ENCODE data around the gene PPAN.

DNA sequence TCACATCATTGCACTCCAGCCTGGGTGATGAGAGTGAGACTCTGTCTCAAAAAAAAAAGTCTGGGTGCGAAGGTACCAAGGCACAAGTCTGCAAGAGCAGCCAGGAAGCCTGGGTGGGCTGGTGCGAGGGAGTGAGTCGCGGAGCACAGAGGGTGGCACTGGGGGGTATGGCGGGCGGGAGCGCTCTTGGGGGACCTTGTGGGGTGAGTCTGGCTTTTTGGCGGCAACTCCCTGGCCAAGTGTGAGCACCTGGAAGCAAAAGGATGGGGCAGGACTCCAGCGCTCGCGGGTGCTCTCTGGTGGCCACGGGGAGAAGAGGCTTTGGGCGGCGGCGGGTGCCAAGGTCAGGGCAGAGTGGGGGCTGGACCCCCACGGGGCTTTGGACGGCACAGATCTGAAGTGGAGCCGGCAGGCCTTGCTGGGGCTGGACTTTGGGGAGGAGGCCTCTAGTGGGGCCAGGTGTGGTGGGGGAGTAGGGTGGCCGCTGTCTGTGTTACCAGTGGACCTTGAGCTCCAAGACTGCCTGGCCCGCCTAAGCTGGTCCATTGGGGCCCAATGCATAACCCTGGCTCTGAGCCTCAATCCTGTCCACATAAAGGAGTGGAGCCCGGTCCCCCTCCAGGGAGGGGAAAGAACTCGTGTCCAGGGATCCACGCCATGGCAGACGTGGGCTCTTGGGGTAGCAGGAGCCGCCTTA is 6.9 kb downstream of the PPAN start:
- TF ChIP-seq PPARA (CRISPR knock-in tag; IDR thresholded peaks at IDR 0.05; ENCODE audit: borderline replicate concordance) (no peak), CSRNP3 (CRISPR knock-in tag; IDR thresholded peaks at IDR 0.05) (peak; percentile 58; the same call in 1 of the 2 replicates), ZNF70 (CRISPR knock-in tag; IDR thresholded peaks at IDR 0.05) (no peak), TSHZ2 (CRISPR knock-in tag; IDR thresholded peaks at IDR 0.05) (no peak), SNAI2 (CRISPR knock-in tag; IDR thresholded peaks at IDR 0.05) (no peak), GLIS3 (CRISPR knock-in tag; IDR thresholded peaks at IDR 0.05) (peak; percentile 79), CREB5 (CRISPR knock-in tag; IDR thresholded peaks at IDR 0.05; ENCODE audit: low read depth) (no peak)
